CD14-positive monocyte (primary cell): ENCODE results near the gene CPHXL2. TPM values are rescaled to one million over a fixed set of nuclear protein-coding genes. Genes with fewer than 3 reads are reported as not detected.

ENCODE experiments used
- DNase-seq, 3 donors: peaks; one replicate each; pipeline ENCODE4 v3.0.0-alpha.2; 2011 to 2022
- H2AFZ ChIP-seq: 2 replicates; pipeline ENCODE4 v1.6.0; 2012; ENCODE audit warnings: mild to moderate bottlenecking, low read depth, low read length, inconsistent platforms; ENCODE audit not compliant: insufficient read depth, poor library complexity, severe bottlenecking
- H3K27ac ChIP-seq, 2 donors: 1 replicate in 1 of 2; 2 replicates in 1 of 2; pipeline ENCODE4 v1.5.1; 2012 to 2013; ENCODE audit warnings: low read length in 2 of 2, control low read depth in 1 of 2, inconsistent platforms in 1 of 2, low read depth in 1 of 2, mild to moderate bottlenecking in 1 of 2
- H3K27me3 ChIP-seq, 2 donors: one replicate each; pipeline versions ENCODE4 v1.6.0 to v1.6.1; 2011 to 2013; ENCODE audit warnings: low read length in 2 of 2; ENCODE audit not compliant: control insufficient read depth in 2 of 2, insufficient read depth in 2 of 2
- H3K36me3 ChIP-seq, 2 donors: replicated peaks in 1 of 2; 1 replicate in 1 of 2; 2 replicates in 1 of 2; pipeline versions ENCODE4 v1.5.1 to v1.6.1; 2012 to 2013; ENCODE audit warnings: low read length in 2 of 2, control low read depth in 1 of 2, inconsistent platforms in 1 of 2, mild to moderate bottlenecking in 1 of 2; ENCODE audit not compliant: insufficient read depth in 2 of 2, control insufficient read depth in 1 of 2
- H3K4me1 ChIP-seq, 2 donors: 1 replicate in 1 of 2; 2 replicates in 1 of 2; pipeline versions ENCODE4 v1.5.1 to v1.6.1; 2012 to 2013; ENCODE audit warnings: low read length in 2 of 2, control low read depth in 1 of 2, inconsistent platforms in 1 of 2, mild to moderate bottlenecking in 1 of 2, moderate library complexity in 1 of 2; ENCODE audit not compliant: insufficient read depth in 2 of 2, control insufficient read depth in 1 of 2
- H3K4me2 ChIP-seq: replicated peaks from 2 replicates; pipeline ENCODE3; 2012; ENCODE audit warnings: low read length, moderate library complexity, mild to moderate bottlenecking; ENCODE audit not compliant: poor library complexity, severe bottlenecking; ENCODE audit errors: extremely low read depth
- H3K4me3 ChIP-seq, 3 experiments: fragments of 200-600 bp in 1 of 3; sonication (generic) in 1 of 3; replicated peaks in 1 of 3; 1 replicate in 2 of 3; 2 replicates in 1 of 3; pipeline ENCODE4 v1.5.1; 2011 to 2013; ENCODE audit warnings: low read length in 3 of 3, mild to moderate bottlenecking in 3 of 3, control low read depth in 2 of 3, low read depth in 2 of 3, inconsistent platforms in 1 of 3, moderate library complexity in 1 of 3
- H3K79me2 ChIP-seq: 2 replicates; pipeline ENCODE4 v1.6.0; 2012; ENCODE audit warnings: mild to moderate bottlenecking, control low read depth, inconsistent platforms, low read length, moderate library complexity; ENCODE audit not compliant: insufficient read depth
- H3K9ac ChIP-seq: 2 replicates; pipeline ENCODE4 v1.6.0; 2017; ENCODE audit warnings: low read length, mild to moderate bottlenecking; ENCODE audit not compliant: insufficient read depth, poor library complexity, severe bottlenecking
- H3K9me3 ChIP-seq, 2 donors: replicated peaks in 1 of 2; 1 replicate in 1 of 2; 2 replicates in 1 of 2; pipeline versions ENCODE4 v1.5.1 to v1.6.1; 2012 to 2013; ENCODE audit warnings: low read length in 2 of 2, control low read depth in 1 of 2; ENCODE audit not compliant: control insufficient read depth in 1 of 2, insufficient read depth in 1 of 2
- H4K20me1 ChIP-seq: 2 replicates; pipeline ENCODE4 v1.6.0; 2012; ENCODE audit warnings: mild to moderate bottlenecking, low read length, control low read depth, moderate library complexity; ENCODE audit not compliant: insufficient read depth
- H3K27ac Mint-ChIP-seq, 7 donors: one replicate each; pipeline ENCODE4 v1.8.0; 2020; ENCODE audit warnings: mild to moderate bottlenecking in 7 of 7, mixed read lengths in 7 of 7, moderate library complexity in 6 of 7, inconsistent platforms in 2 of 7
- H3K27me3 Mint-ChIP-seq, 3 donors: one replicate each; pipeline ENCODE4 v1.8.0; 2021 to 2022; ENCODE audit warnings: low read depth in 3 of 3, mild to moderate bottlenecking in 3 of 3, mixed read lengths in 3 of 3, moderate library complexity in 3 of 3, inconsistent platforms in 1 of 3
- H3K36me3 Mint-ChIP-seq, 2 donors: one replicate each; pipeline ENCODE4 v1.8.0; 2020; ENCODE audit warnings: mixed read lengths in 2 of 2, inconsistent platforms in 1 of 2, mild to moderate bottlenecking in 1 of 2
- H3K4me1 Mint-ChIP-seq: one replicate; pipeline ENCODE4 v1.8.0; 2020; ENCODE audit warnings: mild to moderate bottlenecking, mixed read lengths
- H3K4me3 Mint-ChIP-seq, 2 donors: one replicate each; pipeline ENCODE4 v1.8.0; 2020; ENCODE audit warnings: mild to moderate bottlenecking in 2 of 2, mixed read lengths in 2 of 2, moderate library complexity in 1 of 2
- H3K9me3 Mint-ChIP-seq, 7 donors: one replicate each; pipeline ENCODE4 v1.8.0; 2020 to 2022; ENCODE audit warnings: mixed read lengths in 7 of 7, mild to moderate bottlenecking in 6 of 7, moderate library complexity in 6 of 7, inconsistent platforms in 2 of 7
- CTCF ChIP-seq: fragments of 200-600 bp; IDR thresholded peaks from one replicate; pipeline ENCODE4 v1.8.0; 2022; ENCODE audit warnings: antibody characterized with exemption, mild to moderate bottlenecking
- WGBS: methylation state at CpG from one replicate; pipeline ENCODE4 v1.1.5; 2013; ENCODE audit warnings: missing lambda C conversion rate; ENCODE audit not compliant: insufficient coverage; 5-methylcytosine and 5-hydroxymethylcytosine counted together
- intact Hi-C, 2 donors: fragments of 100-400 bp; cut with micrococcal nuclease; formaldehyde crosslinking; loops; one replicate each; pipeline versions ENCODE4 v1.15.0 to v1.15.1; 2023
- polyA plus RNA-seq, 3 donors: library from polyadenylated mRNA; depleted of rRNA in 1 of 3; unstranded in 2 of 3; stranded (reverse) in 1 of 3; fragments of 300-500 nt in 2 of 3; fragments of >200 nt in 1 of 3; fragmentation: Illumina TruSeq in 2 of 3; gene quantifications; 1 replicate in 2 of 3; 2 replicates in 1 of 3; pipeline ENCODE4 v1.2.3, GENCODE V29; 2012 to 2021

Gene CPHXL2
- polyA plus RNA-seq, 3 donors: not detected

- Mint-ChIP-seq H3K36me3 (no peaks in the 10 kb centered on the region), H3K27me3 (peaks cover 0 to 2% (median 1%) of the 10 kb centered on the region in 3 donors), H3K4me1 (no peaks in the 10 kb centered on the region), H3K9me3 (peaks cover 10 to 31% (median 21%) of the 10 kb centered on the region in 7 donors), H3K27ac (no peak overlapping the region), H3K4me3 (no peak overlapping the region)
- H3K36me3 ChIP-seq: no peaks in the 10 kb centered on the region
- no peaks in the 10 kb centered on the region for H3K79me2 ChIP-seq
- peaks cover 18 to 19% of the 10 kb centered on the region in 2 donors for H3K9me3 ChIP-seq
- no peaks in the 10 kb centered on the region for H4K20me1 ChIP-seq
- TF ChIP-seq CTCF: no peak
- no peaks in the 10 kb centered on the region for H3K4me1 ChIP-seq
- H2AFZ ChIP-seq: no peak overlapping the region
- no peak overlapping the region for H3K27ac ChIP-seq
- intact Hi-C loops: no loop called here
- H3K4me2 ChIP-seq: no peak overlapping the region
- no peak for DNase-seq
- H3K9ac ChIP-seq: no peak overlapping the region
- 100% methylated on average over 1 of the region's 2 CpGs for WGBS
- H3K4me3 ChIP-seq: no peak overlapping the region
- H3K27me3 ChIP-seq: no peaks in the 10 kb centered on the region
These were observed 33.5 kb upstream of the CPHXL2 start for GRCh38 chr16:75710344-75710743.

GRCh38 chr16:75703306-75703705 is 26.5 kb upstream of the CPHXL2 start:
- no peaks in the 10 kb centered on the region for H3K9me3 ChIP-seq
- TF ChIP-seq CTCF: no peak
- no peak overlapping the region for H3K9ac ChIP-seq
- no peak for DNase-seq
- H4K20me1 ChIP-seq: no peaks in the 10 kb centered on the region
- no peak overlapping the region for H3K4me2 ChIP-seq
- intact Hi-C loops: no loop called here
- peaks cover 0 to 4% (median 1%) of the 10 kb centered on the region in 3 donors for H3K27me3 Mint-ChIP-seq
- 89% methylated on average over 3 of the region's 4 CpGs for whole genome bisulfite sequencing
- no peaks in the 10 kb centered on the region for H3K4me1 Mint-ChIP-seq
- H3K27ac Mint-ChIP-seq: no peak overlapping the region
- H3K79me2 ChIP-seq: no peaks in the 10 kb centered on the region
- no peak overlapping the region for H3K4me3 Mint-ChIP-seq
- H3K36me3 ChIP-seq: no peaks in the 10 kb centered on the region
- no peaks in the 10 kb centered on the region for H3K4me1 ChIP-seq
- H3K27ac ChIP-seq: no peak overlapping the region
- H3K36me3 Mint-ChIP-seq: no peaks in the 10 kb centered on the region
- no peak overlapping the region for H2AFZ ChIP-seq
- peaks cover 6 to 16% (median 9%) of the 10 kb centered on the region in 7 donors for H3K9me3 Mint-ChIP-seq
- H3K27me3 ChIP-seq: no peaks in the 10 kb centered on the region
- no peak overlapping the region for H3K4me3 ChIP-seq
